GM12801 (cell line): ENCODE results near the gene CAMTA1.
A peak's percentile ranks its signal among the peaks of the same experiment; 100 is the strongest.

ENCODE experiments used
- CTCF ChIP-seq: IDR thresholded peaks from one replicate; pipeline ENCODE4 v1.5.1; 2011; ENCODE audit warnings: control low read depth; ENCODE audit not compliant: insufficient read length; ENCODE audit errors: extremely low read depth

CAMTA1 gene

GRCh38 chr1:7666249-7666648, 881.0 kb downstream of the CAMTA1 start:
- no peak for TF ChIP-seq CTCF

GRCh38 chr1:7667159-7667558, 881.9 kb downstream of the CAMTA1 start:
- TF ChIP-seq CTCF: no peak

GRCh38 chr1:7667625-7668218, 882.5 kb downstream of the CAMTA1 start:
- TF ChIP-seq CTCF: peak; percentile 69

GRCh38 chr1:7669559-7670311, 884.5 kb downstream of the CAMTA1 start:
- TF ChIP-seq CTCF: no peak

GRCh38 chr1:7670334-7671145, 885.3 kb downstream of the CAMTA1 start:
- TF ChIP-seq CTCF: no peak

GRCh38 chr1:7671146-7671465, 885.9 kb downstream of the CAMTA1 start:
- no peak for TF ChIP-seq CTCF

GRCh38 chr1:7671676-7672075, 886.4 kb downstream of the CAMTA1 start:
- no peak for TF ChIP-seq CTCF
